ENCODE results near the gene CDC42BPB. TPM values are rescaled to one million over a fixed set of nuclear protein-coding genes. Genes with fewer than 3 reads are reported as not detected.

CDC42BPB gene
- total RNA-seq, 4 donors from 2014 or later: 145 to 255 (median 197) TPM

- no peak for DNase-seq
- peak overlapping the region in 1 of 4 donors; percentile 31 for H3K27ac ChIP-seq
- no peaks in the 10 kb centered on the region for H3K27me3 ChIP-seq
- no peak for TF ChIP-seq POLR2A (IDR thresholded peaks at IDR 0.05)
- no peak for TF ChIP-seq CTCF (IDR thresholded peaks at IDR 0.05)
- no peaks in the 10 kb centered on the region for H3K9me3 ChIP-seq
- no peaks in the 10 kb centered on the region for H3K36me3 ChIP-seq
- H3K4me1 ChIP-seq: peaks cover 0 to 42% (median 3%) of the 10 kb centered on the region in 4 donors
- H3K4me3 ChIP-seq: no peak overlapping the region
Observed at GRCh38 chr14:103097244-103097993, 40.1 kb upstream of the CDC42BPB start.

- Histone ChIP-seq H3K4me1 (peaks cover 0 to 43% (median 8%) of the 10 kb centered on the region in 4 donors), H3K36me3 (no peaks in the 10 kb centered on the region), H3K27me3 (no peaks in the 10 kb centered on the region), H3K9me3 (no peaks in the 10 kb centered on the region), H3K4me3 (no peak overlapping the region), H3K27ac (no peak overlapping the region)
- TF ChIP-seq POLR2A (IDR thresholded peaks at IDR 0.05) (no peak), CTCF (IDR thresholded peaks at IDR 0.05) (no peak)
- no peak for DNase-seq
Observed at GRCh38 chr14:103096387-103096786, 39.0 kb upstream of the CDC42BPB start.

- DNase-seq: peak in 1 of 3 donors; percentile 75
- Histone ChIP-seq H3K4me3 (peak overlapping the region in 3 of 4 donors; percentile 14 to 58 (median 48)), H3K9me3 (no peaks in the 10 kb centered on the region), H3K27me3 (no peaks in the 10 kb centered on the region), H3K36me3 (no peaks in the 10 kb centered on the region), H3K4me1 (peaks cover 0 to 51% (median 12%) of the 10 kb centered on the region in 4 donors), H3K27ac (peak overlapping the region; percentile 67 to 91 (median 80))
- no peak for TF ChIP-seq CTCF (IDR thresholded peaks at IDR 0.05)
- TF ChIP-seq POLR2A (IDR thresholded peaks at IDR 0.05): peak in 1 of 2 donors; percentile 60
Observed at GRCh38 chr14:103095210-103095778, 37.9 kb upstream of the CDC42BPB start.

- H3K36me3 ChIP-seq: no peaks in the 10 kb centered on the region
- H3K9me3 ChIP-seq: no peaks in the 10 kb centered on the region
- no peaks in the 10 kb centered on the region for H3K27me3 ChIP-seq
- H3K4me1 ChIP-seq: peaks cover 0 to 51% (median 10%) of the 10 kb centered on the region in 4 donors
- TF ChIP-seq CTCF (IDR thresholded peaks at IDR 0.05) (peak in 1 of 6 experiments; percentile 6), POLR2A (IDR thresholded peaks at IDR 0.05) (peak in 1 of 2 donors; percentile 57)
- peak in 2 of 3 donors; percentile 75 to 79 for DNase-seq
- peak within 1 kb of the TSS; percentile 67 to 91 (median 80) for H3K27ac ChIP-seq
- peak within 1 kb of the TSS in 3 of 4 donors; percentile 14 to 58 (median 48) for H3K4me3 ChIP-seq
Observed at GRCh38 chr14:103094406-103095209, 37.3 kb upstream of the CDC42BPB start, which contains the start of gene EXOC3L4. TSS of gene EXOC3L4 (plus strand) at chr14:103094725. CDS start at chr14:103100220, 5,495 bp downstream.

- H3K36me3 ChIP-seq: no peaks in the 10 kb centered on the region
- H3K4me1 ChIP-seq: peaks cover 0 to 45% (median 10%) of the 10 kb centered on the region in 4 donors
- no peaks in the 10 kb centered on the region for H3K27me3 ChIP-seq
- no peak for DNase-seq
- H3K9me3 ChIP-seq: no peaks in the 10 kb centered on the region
- H3K4me3 ChIP-seq: peak overlapping the region in 2 of 4 donors; percentile 48 to 58
- H3K27ac ChIP-seq: peak overlapping the region; percentile 67 to 91 (median 80)
- TF ChIP-seq CTCF (IDR thresholded peaks at IDR 0.05) (no peak), POLR2A (IDR thresholded peaks at IDR 0.05) (no peak)
Observed at GRCh38 chr14:103093856-103094405, 36.6 kb upstream of the CDC42BPB start.

All from Peyer's patch (tissue), 4 donors.